HepG2 (cell line): ENCODE measurements around the gene TXNL4A. TPM values are rescaled to one million over a fixed set of nuclear protein-coding genes. Genes with fewer than 3 reads are reported as not detected.

ENCODE experiments used
- AFF4 ChIP-seq: sonication (generic); formaldehyde crosslinking; IDR thresholded peaks from 2 replicates; pipeline ENCODE4 v1.4.0; 2020; ENCODE audit warnings: missing genetic modification reagents
- AKAP8 ChIP-seq: sonication (generic); formaldehyde crosslinking; IDR thresholded peaks from 2 replicates; pipeline ENCODE4 v1.5.1; 2020; ENCODE audit warnings: mild to moderate bottlenecking, missing genetic modification reagents
- ATF1 ChIP-seq: IDR thresholded peaks from 2 replicates; pipeline ENCODE4 v1.6.1; 2016; ENCODE audit warnings: mild to moderate bottlenecking, control low read depth
- BCL3 ChIP-seq: sonication (generic); formaldehyde crosslinking; IDR thresholded peaks from 2 replicates; pipeline ENCODE4 v1.5.1; 2020; ENCODE audit warnings: mild to moderate bottlenecking, missing genetic modification reagents, moderate library complexity
- CREM ChIP-seq, 2 experiments: sonication (generic) in 1 of 2; formaldehyde crosslinking in 1 of 2; IDR thresholded peaks; 2 replicates each; pipeline versions ENCODE4 v1.4.0 to v1.6.1; 2016 to 2020; ENCODE audit warnings: antibody characterized with exemption in 1 of 2, mild to moderate bottlenecking in 1 of 2, missing genetic modification reagents in 1 of 2
- ESRRA ChIP-seq: sonication (generic); formaldehyde crosslinking; IDR thresholded peaks from 2 replicates; pipeline ENCODE4 v1.5.1; 2020; ENCODE audit warnings: mild to moderate bottlenecking, low read depth, missing genetic modification reagents
- GATAD1 ChIP-seq: IDR thresholded peaks from 2 replicates; pipeline ENCODE4 v1.6.1; 2016; ENCODE audit warnings: missing genetic modification reagents, missing compliant biosample characterization
- IRF1 ChIP-seq: sonication (generic); formaldehyde crosslinking; IDR thresholded peaks from 2 replicates; pipeline ENCODE4 v1.4.0; 2020; ENCODE audit warnings: low read depth, mild to moderate bottlenecking, missing genetic modification reagents
- IRF2 ChIP-seq: IDR thresholded peaks from 2 replicates; pipeline ENCODE4 v1.6.1; 2018; ENCODE audit warnings: missing genetic modification reagents, missing compliant biosample characterization
- POLR2AphosphoS2 ChIP-seq: IDR thresholded peaks from 2 replicates; pipeline ENCODE4 v1.6.1; 2011; ENCODE audit warnings: low read depth, low read length, improper control_type of control experiment
- RBFOX2 ChIP-seq: fragments of 200-400 bp; formaldehyde crosslinking; IDR thresholded peaks from 2 replicates; pipeline ENCODE4 v1.6.1; 2017; ENCODE audit warnings: low read depth, mild to moderate bottlenecking, low read length
- REST ChIP-seq, 2 experiments: IDR thresholded peaks; 2 replicates each; pipeline ENCODE4 v1.6.1; 2011 to 2012; ENCODE audit warnings: low read length in 2 of 2, borderline replicate concordance in 1 of 2, low read depth in 1 of 2, mild to moderate bottlenecking in 1 of 2, moderate library complexity in 1 of 2
- SMARCE1 ChIP-seq: fragments of 450-650 bp; IDR thresholded peaks from 2 replicates; pipeline ENCODE4 v1.6.1; 2017; ENCODE audit warnings: borderline replicate concordance
- SP2 ChIP-seq: sonication (generic); formaldehyde crosslinking; IDR thresholded peaks from 2 replicates; pipeline ENCODE4 v1.5.1; 2020; ENCODE audit warnings: mild to moderate bottlenecking, missing genetic modification reagents
- SYNCRIP ChIP-seq: fragments of 200-400 bp; formaldehyde crosslinking; IDR thresholded peaks from 2 replicates; pipeline ENCODE4 v1.6.1; 2018; ENCODE audit warnings: mild to moderate bottlenecking, low read depth, low read length; ENCODE audit not compliant: insufficient read depth
- ZBTB20 ChIP-seq: sonication (generic); formaldehyde crosslinking; IDR thresholded peaks from 2 replicates; pipeline ENCODE4 v1.8.1; 2023; ENCODE audit warnings: missing genetic modification reagents, low read depth, mild to moderate bottlenecking, borderline replicate concordance
- ZBTB38 ChIP-seq: sonication (generic); formaldehyde crosslinking; IDR thresholded peaks from 2 replicates; pipeline ENCODE4 v1.5.1; 2020; ENCODE audit warnings: mild to moderate bottlenecking, missing genetic modification reagents
- ZIK1 ChIP-seq: sonication (generic); formaldehyde crosslinking; IDR thresholded peaks from 2 replicates; pipeline ENCODE4 v1.5.0; 2020; ENCODE audit warnings: mild to moderate bottlenecking, low read depth, missing genetic modification reagents, borderline replicate concordance
- ZNF547 ChIP-seq: sonication (generic); formaldehyde crosslinking; IDR thresholded peaks from 2 replicates; pipeline ENCODE4 v1.5.1; 2020; ENCODE audit warnings: mild to moderate bottlenecking, missing genetic modification reagents
- ZNF724P ChIP-seq: sonication (generic); formaldehyde crosslinking; IDR thresholded peaks from 2 replicates; pipeline ENCODE4 v1.8.0; 2022; ENCODE audit warnings: missing genetic modification reagents, borderline replicate concordance
- ZNF816 ChIP-seq: sonication (generic); formaldehyde crosslinking; IDR thresholded peaks from 2 replicates; pipeline ENCODE4 v1.8.0; 2022; ENCODE audit warnings: missing genetic modification reagents, mild to moderate bottlenecking, borderline replicate concordance
- polyA plus RNA-seq, 8 experiments: library from polyadenylated mRNA; depleted of rRNA in 3 of 8; stranded (reverse) in 7 of 8; unstranded in 1 of 8; fragments of >200 nt; fragmentation: Illumina TruSeq in 4 of 8; extraction: Trizol in 4 of 8; gene quantifications; 2 replicates each; pipeline versions ENCODE4 v1.2.1 to v1.2.3, GENCODE V29; 2011 to 2016; ENCODE audit warnings: low read depth in 4 of 8, missing spikeins in 1 of 8, mixed read lengths in 1 of 8; ENCODE audit not compliant: insufficient read depth in 1 of 8
- total RNA-seq, 5 experiments: library from RNA; depleted of rRNA; stranded (reverse); fragments of >200 nt; fragmentation: Illumina TruSeq; extraction: Trizol; gene quantifications; 2 replicates each; pipeline ENCODE4 v1.2.3, GENCODE V29; 2016; ENCODE audit warnings: low read depth in 1 of 5

The TXNL4A gene
- total and polyA plus RNA-seq, 2 of the 13 experiments (the other 11 are each of a cell fraction or from before 2014, with no cell fraction given) = 172 to 202 TPM

GRCh38 chr18:79988071-79988450 lies 302 bp downstream of the TXNL4A start (continued):
- no peak for TF ChIP-seq CREM (IDR thresholded peaks at IDR 0.05)
- TF ChIP-seq CREM (CRISPR knock-in tag; IDR thresholded peaks at IDR 0.05) = no peak
- TF ChIP-seq ATF1 (CRISPR knock-in tag) = no peak
- TF ChIP-seq POLR2AphosphoS2 = no peak
- no peak for TF ChIP-seq REST (IDR thresholded peaks at IDR 0.05; ENCODE audit: borderline replicate concordance in 1 of 2, low read depth in 1 of 2, low read length in 2 of 2)
- TF ChIP-seq BCL3 (CRISPR knock-in tag) = 0 out of 2 replicates have a peak, but pooled peaks have one; percentile 33
- no peak for TF ChIP-seq GATAD1 (CRISPR knock-in tag)
- no peak for TF ChIP-seq IRF1 (CRISPR knock-in tag)
- peak; percentile 17; the same call in 1 of the 2 replicates for TF ChIP-seq ZBTB38
- TF ChIP-seq AFF4 (CRISPR knock-in tag) = no peak; the same call in 1 of the 2 replicates
- TF ChIP-seq ZIK1 (CRISPR knock-in tag) = no peak
- TF ChIP-seq SP2 (CRISPR knock-in tag) = no peak
- 0 out of 2 replicates have a peak, but pooled peaks have one; percentile 66 for TF ChIP-seq ZBTB20 (CRISPR knock-in tag)
- TF ChIP-seq SYNCRIP = no peak
- no peak for TF ChIP-seq SMARCE1
- TF ChIP-seq IRF2 (CRISPR knock-in tag) = no peak
- TF ChIP-seq ZNF816 (CRISPR knock-in tag) = no peak
- TF ChIP-seq ESRRA = 0 out of 2 replicates have a peak, but pooled peaks have one; percentile 24
- TF ChIP-seq AKAP8 (CRISPR knock-in tag) = no peak; the same call in 1 of the 2 replicates
- 0 out of 2 replicates have a peak, but pooled peaks have one; percentile 60 for TF ChIP-seq ZNF547 (CRISPR knock-in tag)
- no peak for TF ChIP-seq RBFOX2
- no peak for TF ChIP-seq ZNF724P (CRISPR knock-in tag)
